Neuronal stem cell (in vitro differentiated cells): Measurements from ENCODE around the gene FYN.
A peak's percentile ranks its signal among the peaks of the same experiment; 100 is the strongest.
"Not testable (repeated sequence)": the region's sequence is repeated elsewhere in the genome, so short reads cannot be mapped to it uniquely, and the experiment has no call there.

Source experiments
- DNase-seq: peaks from one replicate; pipeline ENCODE4 v3.0.0-alpha.2; 2013; ENCODE audit warnings: low spot score
- H2AFZ ChIP-seq: one replicate; pipeline ENCODE4 v1.6.1; 2013; ENCODE audit warnings: mild to moderate bottlenecking, low read length, inconsistent platforms
- H2AK5ac ChIP-seq: 2 replicates; pipeline ENCODE4 v1.6.1; 2013; ENCODE audit warnings: low read depth, mild to moderate bottlenecking, inconsistent platforms, low read length, moderate library complexity, mixed read lengths
- H2BK120ac ChIP-seq: 2 replicates; pipeline ENCODE4 v1.6.1; 2013; ENCODE audit warnings: low read depth, mild to moderate bottlenecking, inconsistent platforms, low read length, moderate library complexity, mixed read lengths
- H2BK12ac ChIP-seq: one replicate; pipeline ENCODE4 v1.6.1; 2013; ENCODE audit warnings: low read length, inconsistent platforms
- H2BK15ac ChIP-seq: 2 replicates; pipeline ENCODE4 v1.6.1; 2013; ENCODE audit warnings: mild to moderate bottlenecking, low read length, inconsistent platforms, mixed read lengths
- H2BK5ac ChIP-seq: one replicate; pipeline ENCODE4 v1.6.1; 2013; ENCODE audit warnings: inconsistent platforms, mild to moderate bottlenecking, low read length, moderate library complexity
- H3K14ac ChIP-seq: one replicate; pipeline ENCODE4 v1.6.1; 2013; ENCODE audit warnings: low read length, inconsistent platforms
- H3K18ac ChIP-seq: 2 replicates; pipeline ENCODE4 v1.6.1; 2013; ENCODE audit warnings: low read length, inconsistent platforms
- H3K23ac ChIP-seq: 2 replicates; pipeline ENCODE4 v1.6.1; 2013; ENCODE audit warnings: low read depth, mild to moderate bottlenecking, mixed read lengths, low read length, inconsistent platforms; ENCODE audit not compliant: poor library complexity
- H3K27ac ChIP-seq: replicated peaks from 3 replicates; pipeline ENCODE4 v1.5.1; 2013; ENCODE audit warnings: low read length, inconsistent platforms
- H3K27me3 ChIP-seq, 3 experiments: 2 replicates each; pipeline ENCODE4 v1.6.1; 2013; ENCODE audit warnings: low read length in 3 of 3, mild to moderate bottlenecking in 2 of 3, inconsistent platforms in 1 of 3, low read depth in 1 of 3, mixed read lengths in 1 of 3, moderate library complexity in 1 of 3; ENCODE audit not compliant: control insufficient read depth in 3 of 3, insufficient read depth in 3 of 3
- H3K36me3 ChIP-seq, 2 donors: replicated peaks in 1 of 2; 2 replicates each; pipeline ENCODE4 v1.6.1; 2013; ENCODE audit warnings: low read length in 2 of 2; ENCODE audit not compliant: control insufficient read depth in 2 of 2, insufficient read depth in 2 of 2
- H3K4ac ChIP-seq: 2 replicates; pipeline ENCODE4 v1.6.1; 2013; ENCODE audit warnings: inconsistent platforms, mild to moderate bottlenecking, low read length, moderate library complexity
- H3K4me1 ChIP-seq, 2 donors: 1 replicate in 1 of 2; 2 replicates in 1 of 2; pipeline ENCODE4 v1.6.1; 2013; ENCODE audit warnings: low read length in 2 of 2, low read depth in 1 of 2; ENCODE audit not compliant: control insufficient read depth in 2 of 2, insufficient read depth in 1 of 2
- H3K4me2 ChIP-seq: one replicate; pipeline ENCODE4 v1.6.1; 2013; ENCODE audit warnings: mild to moderate bottlenecking, low read length, inconsistent platforms; ENCODE audit not compliant: insufficient read depth, poor library complexity, severe bottlenecking
- H3K4me3 ChIP-seq, 2 donors: 2 replicates each; pipeline ENCODE4 v1.5.1; 2013; ENCODE audit warnings: low read length in 2 of 2, mild to moderate bottlenecking in 2 of 2, inconsistent platforms in 1 of 2, moderate library complexity in 1 of 2
- H3K79me1 ChIP-seq: one replicate; pipeline ENCODE4 v1.6.1; 2013; ENCODE audit warnings: low read depth, mild to moderate bottlenecking, inconsistent platforms, low read length, moderate library complexity
- H3K9ac ChIP-seq: one replicate; pipeline ENCODE4 v1.6.1; 2013; ENCODE audit warnings: mild to moderate bottlenecking, low read depth, low read length, inconsistent platforms; ENCODE audit not compliant: poor library complexity
- H3K9me3 ChIP-seq, 2 donors: replicated peaks in 1 of 2; 2 replicates each; pipeline versions ENCODE3 to v1.6.1; 2013; ENCODE audit warnings: low read length in 2 of 2, mild to moderate bottlenecking in 2 of 2, inconsistent platforms in 1 of 2, low read depth in 1 of 2, mixed read lengths in 1 of 2, moderate library complexity in 1 of 2; ENCODE audit not compliant: control insufficient read depth in 2 of 2, insufficient read depth in 1 of 2
- H4K8ac ChIP-seq: one replicate; pipeline ENCODE4 v1.6.1; 2013; ENCODE audit warnings: low read depth, mild to moderate bottlenecking, inconsistent platforms, low read length, moderate library complexity
- H4K91ac ChIP-seq: one replicate; pipeline ENCODE4 v1.6.1; 2013; ENCODE audit warnings: low read length, low read depth, mild to moderate bottlenecking, inconsistent platforms; ENCODE audit not compliant: poor library complexity
- WGBS, 2 donors: extraction: QIAGEN DNeasy Blood & Tissue Kit; methylation state at CpG; one replicate each; pipeline ENCODE4 v1.1.7; 2013; ENCODE audit warnings: missing lambda C conversion rate in 2 of 2, mixed read lengths in 1 of 2; ENCODE audit not compliant: insufficient read length in 2 of 2, insufficient replicate concordance in 1 of 2; ENCODE audit errors: extremely low coverage in 2 of 2; 5-methylcytosine and 5-hydroxymethylcytosine counted together

Gene FYN

GRCh38 chr6:111892431-111892830 is 19.2 kb upstream of the FYN start:
- H2AFZ ChIP-seq = no peak overlapping the region
- no peak overlapping the region for H4K91ac ChIP-seq
- no peaks in the 10 kb centered on the region for H3K9me3 ChIP-seq
- H3K23ac ChIP-seq = no peak overlapping the region
- no peak overlapping the region for H4K8ac ChIP-seq
- no peak for DNase-seq
- no peak overlapping the region for H3K4me2 ChIP-seq
- H2AK5ac ChIP-seq = no peak overlapping the region
- H2BK12ac ChIP-seq = no peak overlapping the region
- no CpG with 5 or more reads among the region's 4 CpGs for WGBS, 2 donors
- H3K36me3 ChIP-seq = no peaks in the 10 kb centered on the region
- H2BK120ac ChIP-seq = no peak overlapping the region
- H3K4me3 ChIP-seq = no peak overlapping the region
- peaks cover 0 to 13% of the 10 kb centered on the region in 2 donors for H3K4me1 ChIP-seq
- no peak overlapping the region for H3K9ac ChIP-seq
- no peak overlapping the region for H3K18ac ChIP-seq
- no peak overlapping the region for H2BK5ac ChIP-seq
- no peak overlapping the region for H2BK15ac ChIP-seq
- H3K14ac ChIP-seq = no peak overlapping the region
- no peak overlapping the region for H3K4ac ChIP-seq
- H3K27me3 ChIP-seq = no peaks in the 10 kb centered on the region
- H3K79me1 ChIP-seq = no peaks in the 10 kb centered on the region
- no peak overlapping the region for H3K27ac ChIP-seq

- no peaks in the 10 kb centered on the region for H3K27me3 ChIP-seq
These were observed 17.7 kb upstream of the FYN start for GRCh38 chr6:111890988-111891387.

DNA sequence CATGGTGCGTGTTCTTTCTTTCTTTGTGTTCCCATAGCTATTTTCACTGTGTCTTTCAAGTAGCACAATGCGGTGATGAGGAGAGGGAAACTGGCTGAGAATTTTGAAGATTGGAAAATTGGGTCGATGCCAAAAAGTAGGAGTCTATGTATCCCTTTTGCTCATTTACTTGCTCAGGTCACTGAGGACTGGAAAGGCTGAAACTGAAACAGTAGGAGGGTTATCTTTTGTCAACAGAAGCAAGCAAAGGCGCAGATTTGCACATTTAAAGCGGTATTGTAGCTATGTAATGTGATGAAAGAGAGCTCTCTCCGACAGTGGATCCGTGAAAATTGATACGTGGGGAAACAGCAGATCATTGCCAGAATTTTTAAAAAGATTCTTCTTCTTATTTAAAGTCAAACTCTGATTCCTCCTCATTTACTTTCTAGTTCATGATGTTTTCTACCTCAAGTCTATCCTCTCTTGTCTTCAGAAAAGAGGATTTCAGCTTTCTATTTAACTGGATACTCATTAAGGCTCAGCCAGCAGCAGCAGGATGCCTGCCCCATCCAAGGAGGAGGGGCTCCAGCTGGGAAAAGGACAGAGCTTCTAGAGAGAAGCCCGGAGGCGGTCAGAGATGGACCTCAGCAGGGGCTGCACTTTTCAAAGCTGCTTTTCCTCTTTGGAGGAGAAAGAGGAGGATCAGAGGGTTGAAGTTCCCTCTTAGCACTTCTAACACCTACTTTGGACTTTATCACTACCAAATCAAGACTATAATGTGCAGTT is 15.9 kb upstream of the FYN start:
- Histone ChIP-seq H2AFZ (peak overlapping the region; percentile 57), H3K9me3 (no peaks in the 10 kb centered on the region), H4K91ac (no peak overlapping the region), H3K36me3 (no peaks in the 10 kb centered on the region), H3K4me1 (peaks cover 0 to 13% of the 10 kb centered on the region in 2 donors), H2BK12ac (no peak overlapping the region), H2BK5ac (no peak overlapping the region), H3K4me3 (peak overlapping the region in 1 of 2 donors; percentile 29), H3K79me1 (no peaks in the 10 kb centered on the region), H3K23ac (no peak overlapping the region), H3K18ac (no peak overlapping the region), H3K4me2 (peak overlapping the region; percentile 35), H3K27ac (peak overlapping the region; percentile 57), H2AK5ac (no peak overlapping the region), H3K9ac (no peak overlapping the region), H3K4ac (no peak overlapping the region), H3K14ac (no peak overlapping the region), H4K8ac (no peak overlapping the region), H2BK120ac (no peak overlapping the region), H3K27me3 (no peaks in the 10 kb centered on the region), H2BK15ac (no peak overlapping the region)
- peak; percentile 66 for DNase-seq
- WGBS, 2 donors = no CpG with 5 or more reads among the region's 10 CpGs

More at GRCh38 chr6:111890988-111891387, 17.7 kb upstream of the FYN start:
- no peak overlapping the region for H2BK12ac ChIP-seq
- no peak overlapping the region for H3K4ac ChIP-seq
- no peak for DNase-seq
- no peak overlapping the region for H3K27ac ChIP-seq
- no peak overlapping the region for H2AFZ ChIP-seq
- peaks cover 0 to 13% of the 10 kb centered on the region in 2 donors for H3K4me1 ChIP-seq
- no peak overlapping the region for H2BK15ac ChIP-seq
- H3K36me3 ChIP-seq = no peaks in the 10 kb centered on the region
- H4K91ac ChIP-seq = no peak overlapping the region
- H3K23ac ChIP-seq = no peak overlapping the region
- no peaks in the 10 kb centered on the region for H3K9me3 ChIP-seq
- H3K14ac ChIP-seq = no peak overlapping the region
- H2AK5ac ChIP-seq = no peak overlapping the region
- no peak overlapping the region for H3K4me2 ChIP-seq
- no peak overlapping the region for H2BK120ac ChIP-seq
- no peak overlapping the region for H3K9ac ChIP-seq
- H2BK5ac ChIP-seq = no peak overlapping the region
- no peak overlapping the region for H3K18ac ChIP-seq
- no peak overlapping the region for H3K4me3 ChIP-seq
- no peak overlapping the region for H4K8ac ChIP-seq
- no peaks in the 10 kb centered on the region for H3K79me1 ChIP-seq

GRCh38 chr6:111886793-111887192 is 13.5 kb upstream of the FYN start:
- H3K36me3 ChIP-seq, H2BK15ac ChIP-seq, H3K4me2 ChIP-seq, H3K4me3 ChIP-seq, H2AK5ac ChIP-seq, H3K14ac ChIP-seq, H3K27ac ChIP-seq, H3K4ac ChIP-seq, H2BK5ac ChIP-seq, H3K79me1 ChIP-seq, H3K23ac ChIP-seq, H2AFZ ChIP-seq, H4K8ac ChIP-seq, H3K18ac ChIP-seq, DNase-seq, H2BK12ac ChIP-seq, H2BK120ac ChIP-seq, H4K91ac ChIP-seq, H3K27me3 ChIP-seq, H3K9ac ChIP-seq, H3K9me3 ChIP-seq: not testable (repeated sequence)
- H3K4me1 ChIP-seq = peaks cover 0 to 13% of the 10 kb centered on the region in 2 donors
- WGBS, 2 donors = no CpG with 5 or more reads among the region's 2 CpGs
